ENCODE measurements around the gene NONO.
"Not testable (repeated sequence)": the region's sequence is repeated elsewhere in the genome, so short reads cannot be mapped to it uniquely, and the experiment has no call there.

DNA sequence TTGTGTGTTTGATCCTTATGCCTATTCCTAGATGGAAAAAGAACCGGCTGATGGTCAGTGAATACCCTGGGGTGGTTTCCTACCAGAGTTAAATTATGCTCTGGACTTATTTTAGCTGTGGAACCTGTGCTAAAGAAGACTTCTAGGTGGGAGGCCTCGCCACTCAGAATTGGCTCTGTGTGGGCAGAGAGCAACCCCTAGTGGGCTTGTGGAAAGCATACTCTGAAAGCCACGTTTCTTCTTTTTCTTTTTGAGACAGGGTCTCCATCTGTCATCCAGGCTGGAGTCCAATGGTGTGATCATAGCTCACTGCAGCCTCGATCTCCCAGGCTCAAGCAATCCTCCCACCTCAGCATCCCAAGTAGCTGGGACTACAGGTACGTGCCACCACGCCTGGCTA lies 66.4 kb downstream of the NONO start:
- TF ChIP-seq, protein P1, sequence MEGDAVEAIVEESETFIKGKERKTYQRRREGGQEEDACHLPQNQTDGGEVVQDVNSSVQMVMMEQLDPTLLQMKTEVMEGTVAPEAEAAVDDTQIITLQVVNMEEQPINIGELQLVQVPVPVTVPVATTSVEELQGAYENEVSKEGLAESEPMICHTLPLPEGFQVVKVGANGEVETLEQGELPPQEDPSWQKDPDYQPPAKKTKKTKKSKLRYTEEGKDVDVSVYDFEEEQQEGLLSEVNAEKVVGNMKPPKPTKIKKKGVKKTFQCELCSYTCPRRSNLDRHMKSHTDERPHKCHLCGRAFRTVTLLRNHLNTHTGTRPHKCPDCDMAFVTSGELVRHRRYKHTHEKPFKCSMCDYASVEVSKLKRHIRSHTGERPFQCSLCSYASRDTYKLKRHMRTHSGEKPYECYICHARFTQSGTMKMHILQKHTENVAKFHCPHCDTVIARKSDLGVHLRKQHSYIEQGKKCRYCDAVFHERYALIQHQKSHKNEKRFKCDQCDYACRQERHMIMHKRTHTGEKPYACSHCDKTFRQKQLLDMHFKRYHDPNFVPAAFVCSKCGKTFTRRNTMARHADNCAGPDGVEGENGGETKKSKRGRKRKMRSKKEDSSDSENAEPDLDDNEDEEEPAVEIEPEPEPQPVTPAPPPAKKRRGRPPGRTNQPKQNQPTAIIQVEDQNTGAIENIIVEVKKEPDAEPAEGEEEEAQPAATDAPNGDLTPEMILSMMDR (IDR thresholded peaks at IDR 0.05): not testable (repeated sequence)
- not testable (repeated sequence) for TF ChIP-seq POLR2A, POLR2AphosphoS5 (IDR thresholded peaks at IDR 0.05)
